Hepatocyte (in vitro differentiated cells): ENCODE measurements around the gene SCPEP1. TPM values are rescaled to one million over a fixed set of nuclear protein-coding genes. Genes with fewer than 3 reads are reported as not detected.

Experiments
- DNase-seq: peaks from one replicate; pipeline ENCODE4 v3.0.0-alpha.2; 2016; ENCODE audit warnings: low spot score
- H2AFZ ChIP-seq: fragments of 200-600 bp; sonication (generic); 2 replicates; pipeline ENCODE4 v1.6.0; 2016; ENCODE audit warnings: antibody characterized with exemption, mild to moderate bottlenecking
- H3K27ac ChIP-seq: fragments of 200-600 bp; sonication (generic); 2 replicates; pipeline ENCODE4 v1.5.1; 2016; ENCODE audit warnings: mild to moderate bottlenecking
- H3K27me3 ChIP-seq: fragments of 200-600 bp; sonication (generic); 2 replicates; pipeline ENCODE4 v1.6.1; 2016
- H3K36me3 ChIP-seq: fragments of 200-600 bp; sonication (generic); replicated peaks from 2 replicates; pipeline ENCODE4 v1.5.1; 2016; ENCODE audit warnings: low read depth; ENCODE audit not compliant: insufficient read depth
- H3K4me1 ChIP-seq: fragments of 200-600 bp; sonication (generic); 2 replicates; pipeline ENCODE4 v1.5.1; 2016; ENCODE audit warnings: mild to moderate bottlenecking, moderate library complexity; ENCODE audit not compliant: insufficient read depth
- H3K4me2 ChIP-seq: fragments of 200-600 bp; sonication (generic); 2 replicates; pipeline ENCODE4 v1.6.0; 2016
- H3K4me3 ChIP-seq: fragments of 200-600 bp; sonication (generic); 2 replicates; pipeline ENCODE4 v1.5.1; 2016; ENCODE audit warnings: mild to moderate bottlenecking
- H3K79me2 ChIP-seq: fragments of 200-600 bp; sonication (generic); 2 replicates; pipeline ENCODE4 v1.6.0; 2017; ENCODE audit warnings: mild to moderate bottlenecking
- H3K9me2 ChIP-seq: fragments of 200-600 bp; sonication (generic); replicated peaks from 2 replicates; pipeline ENCODE4 v1.6.0; 2017; ENCODE audit warnings: mild to moderate bottlenecking; ENCODE audit not compliant: insufficient read depth
- H3K9me3 ChIP-seq: fragments of 200-600 bp; sonication (generic); 2 replicates; pipeline ENCODE4 v1.5.1; 2016; ENCODE audit warnings: low read depth, mild to moderate bottlenecking
- H4K20me1 ChIP-seq: fragments of 200-600 bp; sonication (generic); 2 replicates; pipeline ENCODE4 v1.6.0; 2016; ENCODE audit warnings: mild to moderate bottlenecking; ENCODE audit not compliant: insufficient read depth, poor library complexity, severe bottlenecking
- CTCF ChIP-seq: fragments of 200-600 bp; sonication (generic); IDR thresholded peaks from 2 replicates; pipeline ENCODE4 v1.5.1; 2016; ENCODE audit warnings: antibody characterized with exemption, mild to moderate bottlenecking; ENCODE audit not compliant: poor library complexity
- EZH2 ChIP-seq: fragments of 200-600 bp; sonication (generic); IDR thresholded peaks from 2 replicates; pipeline ENCODE4 v1.6.1; 2016; ENCODE audit warnings: antibody characterized with exemption, mild to moderate bottlenecking, borderline replicate concordance
- EZH2phosphoT487 ChIP-seq: fragments of 200-600 bp; sonication (generic); IDR thresholded peaks from one replicate; pipeline ENCODE4 v1.6.1; 2018; ENCODE audit warnings: antibody characterized with exemption, mild to moderate bottlenecking, low read depth, moderate library complexity; ENCODE audit not compliant: unreplicated experiment, severe bottlenecking
- WGBS: methylation state at CpG from one replicate; pipeline ENCODE4 v1.1.6; 2016; ENCODE audit warnings: low lambda C conversion rate; ENCODE audit errors: missing lambda C conversion rate; 5-methylcytosine and 5-hydroxymethylcytosine counted together
- polyA plus RNA-seq: library from polyadenylated mRNA; unstranded; fragments of >200 nt; fragmentation: Nextera tagmentation; extraction: Ambion mirVana; gene quantifications from 2 replicates; pipeline ENCODE4 v1.2.1, GENCODE V29; 2016
- total RNA-seq: library from RNA; depleted of rRNA; stranded (reverse); fragments of >200 nt; gene quantifications from 2 replicates; pipeline ENCODE4 v1.2.3, GENCODE V29; 2014

SCPEP1 gene
- total and polyA plus RNA-seq, 2 experiments from 2014 or later = 81.2 to 90.5 TPM

GRCh38 chr17:57016071-57016763 is 38.3 kb downstream of the SCPEP1 start:
- no peak for DNase-seq
- Histone ChIP-seq H3K36me3 (no peaks in the 10 kb centered on the region), H3K9me3 (no peaks in the 10 kb centered on the region), H3K4me3 (no peak overlapping the region), H4K20me1 (no peaks in the 10 kb centered on the region), H3K79me2 (no peaks in the 10 kb centered on the region), H3K4me1 (no peaks in the 10 kb centered on the region), H2AFZ (no peak overlapping the region), H3K27ac (no peak overlapping the region), H3K4me2 (no peak overlapping the region), H3K9me2 (no peaks in the 10 kb centered on the region), H3K27me3 (no peaks in the 10 kb centered on the region)
- no peak for TF ChIP-seq EZH2
- WGBS = 85% methylated on average over 6 of the region's 6 CpGs

- no peaks in the 10 kb centered on the region for H3K9me3 ChIP-seq
- H3K36me3 ChIP-seq = no peaks in the 10 kb centered on the region
- H2AFZ ChIP-seq = no peak overlapping the region
- TF ChIP-seq CTCF (no peak), EZH2phosphoT487 (no peak), EZH2 (no peak)
- H3K79me2 ChIP-seq = no peaks in the 10 kb centered on the region
- no peak overlapping the region for H3K27ac ChIP-seq
- WGBS = 52% methylated on average over 3 of the region's 3 CpGs
- H3K27me3 ChIP-seq = no peaks in the 10 kb centered on the region
- no peaks in the 10 kb centered on the region for H3K9me2 ChIP-seq
- H4K20me1 ChIP-seq = no peaks in the 10 kb centered on the region
- H3K4me1 ChIP-seq = no peaks in the 10 kb centered on the region
- no peak overlapping the region for H3K4me3 ChIP-seq
- H3K4me2 ChIP-seq = no peak overlapping the region
- DNase-seq = no peak
Observed at GRCh38 chr17:57016764-57017116, 38.8 kb downstream of the SCPEP1 start.

DNA sequence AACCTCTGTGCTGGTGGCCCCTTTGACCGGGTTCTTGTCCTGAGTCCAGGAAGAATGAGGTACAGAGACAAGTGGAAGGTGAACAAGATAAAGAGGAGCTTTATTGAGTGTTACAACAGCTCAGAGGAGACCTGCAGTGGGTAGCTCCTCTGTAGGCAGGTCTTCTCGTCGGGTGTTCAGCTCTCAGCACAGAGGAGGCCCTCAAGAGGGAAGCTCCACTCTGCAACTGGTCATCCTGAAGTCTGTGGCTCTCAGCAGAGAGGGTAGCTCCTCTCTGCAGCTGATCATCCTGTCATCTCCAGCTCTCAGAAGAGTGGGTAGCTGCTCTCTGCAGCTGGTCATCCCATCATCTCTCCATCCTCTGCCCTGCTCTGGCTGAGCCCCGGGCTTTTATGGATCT is 39.7 kb downstream of the SCPEP1 start:
- Histone ChIP-seq H3K4me1 (no peaks in the 10 kb centered on the region), H3K36me3 (no peaks in the 10 kb centered on the region), H3K27me3 (no peaks in the 10 kb centered on the region), H4K20me1 (no peaks in the 10 kb centered on the region), H3K79me2 (no peaks in the 10 kb centered on the region), H3K4me3 (no peak overlapping the region), H3K4me2 (no peak overlapping the region), H3K9me2 (no peaks in the 10 kb centered on the region), H3K9me3 (no peaks in the 10 kb centered on the region), H3K27ac (no peak overlapping the region), H2AFZ (no peak overlapping the region)
- 65% methylated on average over 4 of the region's 4 CpGs for WGBS
- no peak for TF ChIP-seq EZH2
- no peak for TF ChIP-seq CTCF
- no peak for TF ChIP-seq EZH2phosphoT487
- DNase-seq = no peak

- Histone ChIP-seq H3K27me3 (no peaks in the 10 kb centered on the region), H3K4me3 (no peak overlapping the region), H3K27ac (no peak overlapping the region), H3K4me2 (no peak overlapping the region), H3K79me2 (no peaks in the 10 kb centered on the region), H3K4me1 (no peaks in the 10 kb centered on the region), H3K36me3 (no peaks in the 10 kb centered on the region), H3K9me3 (no peaks in the 10 kb centered on the region), H4K20me1 (no peaks in the 10 kb centered on the region), H3K9me2 (no peaks in the 10 kb centered on the region), H2AFZ (no peak overlapping the region)
- DNase-seq = no peak
- TF ChIP-seq CTCF = no peak
- TF ChIP-seq EZH2 = no peak
- TF ChIP-seq EZH2phosphoT487 = no peak
- 33% methylated on average over 3 of the region's 3 CpGs for WGBS
Observed at GRCh38 chr17:57020208-57020607, 42.3 kb downstream of the SCPEP1 start.
